Muscle of arm (tissue), 12 donors: ENCODE results near the gene ID2. TPM values are rescaled to one million over a fixed set of nuclear protein-coding genes. Genes with fewer than 3 reads are reported as not detected.
"Not testable (repeated sequence)": the region's sequence is repeated elsewhere in the genome, so short reads cannot be mapped to it uniquely, and the experiment has no call there.

Source experiments
- DNase-seq: peaks from one replicate; pipeline ENCODE4 v3.0.0-alpha.2; 2013
- polyA plus RNA-seq, 12 donors: library from polyadenylated mRNA; unstranded; fragments of 120-200 nt; gene quantifications; one replicate each; pipeline ENCODE4 v1.2.1, GENCODE V29; 2013; ENCODE audit not compliant: insufficient read length in 12 of 12

ID2 gene
- polyA plus RNA-seq, 12 donors: 24.6 to 163 (median 34.2) TPM; not detected in 1

DNA sequence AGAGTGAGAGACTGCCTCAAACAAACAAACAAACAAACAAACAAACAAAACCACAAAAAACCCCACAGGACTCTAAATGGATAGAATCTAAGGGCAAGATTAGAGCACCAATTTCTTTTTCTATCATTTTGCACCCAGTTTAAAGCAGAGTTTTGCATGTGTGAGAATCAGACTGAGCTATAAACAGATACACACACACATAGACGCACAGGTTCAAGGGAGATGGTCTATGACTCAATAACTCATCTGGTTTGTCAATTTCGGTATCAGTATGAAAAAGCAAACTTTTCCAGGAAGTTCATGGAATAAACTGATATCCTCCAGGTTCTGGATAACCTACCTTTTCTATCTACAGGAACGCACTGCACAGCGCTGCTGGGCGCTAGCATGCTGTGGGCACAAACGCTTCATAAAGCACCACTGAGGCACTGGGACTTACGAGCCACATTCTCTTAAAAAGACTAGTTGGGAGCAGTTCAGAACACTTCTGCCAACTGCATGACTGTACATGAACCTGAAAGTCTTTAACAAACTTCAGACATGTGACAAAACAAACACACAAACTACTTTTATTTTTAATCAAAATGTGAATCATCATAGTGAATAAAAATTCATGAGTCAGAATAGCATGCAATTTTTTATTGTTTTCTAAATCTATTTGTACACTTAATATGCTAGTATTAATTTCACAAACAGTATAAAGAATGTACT lies 46.6 kb downstream of the ID2 start:
- DNase-seq: no peak

DNA sequence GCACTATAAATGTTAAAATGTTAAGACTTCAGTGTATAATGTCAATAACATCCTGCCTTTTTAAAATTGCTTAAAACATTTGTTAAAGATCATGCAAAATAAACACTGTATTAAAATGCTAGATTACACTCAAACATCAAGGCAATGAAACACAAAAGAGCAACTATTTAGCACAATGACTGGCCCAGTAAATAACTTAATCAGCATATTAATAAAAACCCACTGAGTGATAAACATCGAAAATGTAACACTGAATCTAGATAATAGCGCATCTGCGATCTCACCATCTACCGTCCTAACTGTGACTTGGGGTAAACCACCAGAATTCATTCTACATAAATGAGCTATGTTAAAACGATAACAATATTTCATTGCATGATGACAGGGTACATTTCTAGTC lies 47.2 kb downstream of the ID2 start:
- DNase-seq: not testable (repeated sequence)

DNA sequence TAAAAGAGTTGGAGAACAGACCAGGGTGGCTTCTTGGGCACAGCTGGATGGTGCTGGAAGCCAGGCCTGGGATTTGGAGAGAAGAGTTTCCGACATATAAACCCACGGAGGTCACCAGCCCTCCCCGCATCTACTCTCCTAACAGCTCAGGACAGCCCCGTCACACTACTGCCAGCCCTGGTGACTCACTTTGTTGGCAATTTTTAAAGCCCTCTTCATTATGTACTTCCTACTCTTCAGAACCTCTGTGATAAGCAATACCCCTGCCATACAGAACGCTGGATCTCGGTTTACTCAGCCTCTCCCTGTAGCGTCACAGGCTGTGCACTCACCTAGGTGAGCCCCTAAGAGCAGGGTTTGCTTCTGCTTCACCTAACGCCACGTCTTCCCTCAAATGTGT lies 48.1 kb downstream of the ID2 start:
- DNase-seq: no peak

DNA sequence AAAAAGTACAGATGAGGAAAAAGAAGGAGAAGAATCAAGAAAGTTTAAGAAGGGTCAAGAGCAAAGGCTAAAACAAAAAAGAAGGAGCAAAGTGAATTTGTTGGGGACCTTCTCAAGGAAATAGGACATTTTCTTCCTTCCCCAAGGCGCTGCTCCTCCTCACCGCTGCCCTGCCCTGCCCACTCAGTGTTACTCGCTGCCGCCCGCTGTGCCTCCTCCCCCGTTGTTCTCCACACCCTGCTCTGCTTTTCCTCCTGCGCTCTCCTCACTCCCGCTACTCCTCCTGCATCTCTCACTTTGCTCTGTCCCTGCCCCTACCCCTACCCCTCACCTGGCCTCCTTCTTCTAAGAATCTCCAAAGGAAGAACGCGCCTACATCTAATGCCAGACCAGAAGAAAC lies 50.7 kb downstream of the ID2 start:
- DNase-seq: no peak

Other genes with a start within 250 kb of the ID2 start
- gene KIDINS220, start 155.6 kb downstream of the ID2 start, polyA plus RNA-seq: 10 to 100 TPM in 11 of 12 donors, not detected in 1; 39.4 to 82.5 (median 64.5) TPM